HL-60 (cell line): Measurements from ENCODE around the gene SETD5.

Experiments
- CTCF ChIP-seq: IDR thresholded peaks from one replicate; pipeline ENCODE4 v1.5.1; 2011; ENCODE audit warnings: low read length, control low read depth, inconsistent platforms; ENCODE audit not compliant: insufficient read depth
- GABPA ChIP-seq: IDR thresholded peaks from 2 replicates; pipeline ENCODE4 v1.6.1; 2012; ENCODE audit warnings: low read depth
- POLR2AphosphoS5 ChIP-seq: IDR thresholded peaks from 2 replicates; pipeline ENCODE4 v1.6.1; 2012; ENCODE audit warnings: low read depth
- REST ChIP-seq: IDR thresholded peaks from 2 replicates; pipeline ENCODE4 v1.6.1; 2012; ENCODE audit warnings: low read depth; ENCODE audit not compliant: insufficient replicate concordance

GRCh38 chr3:9379327-9379726, 18.1 kb upstream of the SETD5 start:
- TF ChIP-seq REST, result no peak
- no peak for TF ChIP-seq CTCF
- TF ChIP-seq GABPA, result no peak
- TF ChIP-seq POLR2AphosphoS5, result no peak
